GM12878 (cell line): ENCODE data around the gene SDCCAG8. TPM values are rescaled to one million over a fixed set of nuclear protein-coding genes. Genes with fewer than 3 reads are reported as not detected.

Experiments used
- ATF7 ChIP-seq: fragments of 450-650 bp; IDR thresholded peaks from 2 replicates; pipeline ENCODE4 v1.6.1; 2016; ENCODE audit warnings: low read depth, mild to moderate bottlenecking
- DPF2 ChIP-seq: fragments of 450-650 bp; IDR thresholded peaks from 2 replicates; pipeline ENCODE4 v1.6.1; 2017; ENCODE audit warnings: mild to moderate bottlenecking
- HDGF ChIP-seq: fragments of 450-650 bp; IDR thresholded peaks from 2 replicates; pipeline ENCODE4 v1.6.1; 2016; ENCODE audit warnings: antibody characterized with exemption
- IKZF1 ChIP-seq: fragments of 450-650 bp; conservative IDR thresholded peaks from 2 replicates; pipeline ENCODE4 v1.6.1; 2017; ENCODE audit warnings: antibody characterized with exemption, mild to moderate bottlenecking
- JUNB ChIP-seq: IDR thresholded peaks from 2 replicates; pipeline ENCODE4 v1.6.1; 2016; ENCODE audit warnings: antibody characterized with exemption, mild to moderate bottlenecking
- MLLT1 ChIP-seq: fragments of 450-650 bp; IDR thresholded peaks from 2 replicates; pipeline ENCODE4 v1.6.1; 2016; ENCODE audit warnings: mild to moderate bottlenecking
- MTA3 ChIP-seq: IDR thresholded peaks from 2 replicates; pipeline ENCODE4 v1.6.1; 2012; ENCODE audit warnings: low read length, inconsistent platforms, borderline replicate concordance
- MYB ChIP-seq: fragments of 150-350 bp; IDR thresholded peaks from 2 replicates; pipeline ENCODE4 v1.6.1; 2014; ENCODE audit warnings: mild to moderate bottlenecking, low read depth, low read length, borderline replicate concordance
- NFIC ChIP-seq: IDR thresholded peaks from 2 replicates; pipeline ENCODE4 v1.6.1; 2012; ENCODE audit warnings: low read depth, mild to moderate bottlenecking, inconsistent platforms, low read length, moderate library complexity
- NRF1 ChIP-seq: conservative IDR thresholded peaks from 2 replicates; pipeline ENCODE4 v1.6.1; 2011; ENCODE audit warnings: mild to moderate bottlenecking, low read depth, low read length, improper control_type of control experiment
- SUZ12 ChIP-seq: fragments of 200-600 bp; sonication (generic); IDR thresholded peaks from one replicate; pipeline ENCODE4 v1.6.1; 2018; ENCODE audit warnings: antibody characterized with exemption, mild to moderate bottlenecking; ENCODE audit not compliant: unreplicated experiment
- TAF1 ChIP-seq: IDR thresholded peaks from 2 replicates; pipeline ENCODE4 v1.6.1; 2011; ENCODE audit warnings: mild to moderate bottlenecking, low read depth, low read length, borderline replicate concordance
- TCF7 ChIP-seq: IDR thresholded peaks from 2 replicates; pipeline ENCODE4 v1.6.1; 2014; ENCODE audit warnings: antibody characterized with exemption, borderline replicate concordance
- WRNIP1 ChIP-seq: IDR thresholded peaks from 2 replicates; pipeline ENCODE4 v1.6.1; 2011; ENCODE audit warnings: low read depth, low read length, improper control_type of control experiment, borderline replicate concordance
- ZNF592 ChIP-seq: fragments of 450-650 bp; IDR thresholded peaks from 2 replicates; pipeline ENCODE4 v1.6.1; 2017; ENCODE audit warnings: mild to moderate bottlenecking, moderate library complexity
- polyA plus RNA-seq, 11 experiments: library from polyadenylated mRNA; depleted of rRNA in 4 of 11; unstranded in 6 of 11; stranded (reverse) in 5 of 11; fragments of >200 nt; fragmentation: Nextera tagmentation in 4 of 11; fragmentation: Illumina TruSeq in 1 of 11; extraction: Ambion mirVana in 4 of 11; extraction: Trizol in 1 of 11; gene quantifications; 1 replicate in 1 of 11; 2 replicates in 10 of 11; pipeline versions ENCODE4 v1.2.1 to v1.2.3, GENCODE V29; 2011 to 2016; ENCODE audit warnings: inconsistent platforms in 2 of 11, missing spikeins in 2 of 11, low read depth in 1 of 11
- total RNA-seq, 4 experiments: library from RNA; depleted of rRNA in 3 of 4; stranded (reverse); fragments of >200 nt in 3 of 4; fragmentation: Illumina TruSeq in 1 of 4; extraction: Trizol in 1 of 4; gene quantifications; 2 replicates each; pipeline versions ENCODE4 v1.2.1 to v1.2.3, GENCODE V29; 2013 to 2021
- TF ChIP-seq, protein P1 (sequence below): IDR thresholded peaks from 2 replicates; pipeline ENCODE4 v1.6.1; 2012; ENCODE audit warnings: mild to moderate bottlenecking, low read depth, low read length
- TF ChIP-seq, protein P2 (sequence below): IDR thresholded peaks from 2 replicates; pipeline ENCODE4 v1.6.1; 2012; ENCODE audit warnings: low read depth, low read length, improper control_type of control experiment
- TF ChIP-seq, protein P3 (sequence below): fragments of 150-350 bp; IDR thresholded peaks from 2 replicates; pipeline ENCODE4 v1.6.1; 2014; ENCODE audit warnings: mild to moderate bottlenecking, low read depth, low read length

The SDCCAG8 gene
- total and polyA plus RNA-seq, 10 of the 15 experiments (the other 5 are each of a cell fraction or from before 2014, with no cell fraction given): 15.0 to 25.6 (median 20.6) TPM

DNA sequence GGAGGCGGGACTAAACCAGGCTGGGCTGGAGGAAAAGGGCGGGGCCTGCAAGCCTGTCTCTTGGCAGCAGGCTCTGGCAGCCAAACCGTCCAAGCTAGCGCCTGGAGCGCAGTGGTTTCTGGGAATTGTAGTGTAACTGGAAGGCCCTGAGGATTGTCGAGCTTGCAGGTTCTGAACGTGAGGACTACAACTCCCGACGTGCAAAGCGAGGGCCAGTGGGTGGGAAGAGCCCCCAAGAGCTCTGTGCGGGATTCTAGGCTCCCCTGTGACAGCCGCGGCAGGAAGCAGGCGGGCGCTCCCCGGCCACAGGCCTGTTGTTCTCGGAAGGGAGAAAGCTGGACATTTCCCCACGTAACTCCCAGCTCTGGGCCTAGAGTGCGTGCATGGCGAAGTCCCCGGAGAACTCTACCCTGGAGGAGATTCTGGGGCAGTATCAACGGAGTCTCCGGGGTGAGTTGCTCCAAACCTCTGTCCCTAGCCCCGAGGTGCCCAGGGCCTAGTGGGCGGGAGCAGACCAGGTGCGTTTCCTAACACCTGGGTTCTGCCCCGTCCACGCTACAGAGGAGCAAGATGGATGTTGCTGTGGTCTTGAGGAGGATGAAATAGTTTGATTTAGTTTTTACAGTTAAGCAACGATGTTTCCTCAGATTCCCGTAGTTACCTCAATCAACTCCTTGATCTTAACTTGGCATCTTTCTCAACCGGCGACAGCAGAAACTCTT is at the start of gene SDCCAG8 (continued):
- peak; percentile 76; the same call in 1 of the 2 replicates for TF ChIP-seq MYB
- TF ChIP-seq, protein P1, sequence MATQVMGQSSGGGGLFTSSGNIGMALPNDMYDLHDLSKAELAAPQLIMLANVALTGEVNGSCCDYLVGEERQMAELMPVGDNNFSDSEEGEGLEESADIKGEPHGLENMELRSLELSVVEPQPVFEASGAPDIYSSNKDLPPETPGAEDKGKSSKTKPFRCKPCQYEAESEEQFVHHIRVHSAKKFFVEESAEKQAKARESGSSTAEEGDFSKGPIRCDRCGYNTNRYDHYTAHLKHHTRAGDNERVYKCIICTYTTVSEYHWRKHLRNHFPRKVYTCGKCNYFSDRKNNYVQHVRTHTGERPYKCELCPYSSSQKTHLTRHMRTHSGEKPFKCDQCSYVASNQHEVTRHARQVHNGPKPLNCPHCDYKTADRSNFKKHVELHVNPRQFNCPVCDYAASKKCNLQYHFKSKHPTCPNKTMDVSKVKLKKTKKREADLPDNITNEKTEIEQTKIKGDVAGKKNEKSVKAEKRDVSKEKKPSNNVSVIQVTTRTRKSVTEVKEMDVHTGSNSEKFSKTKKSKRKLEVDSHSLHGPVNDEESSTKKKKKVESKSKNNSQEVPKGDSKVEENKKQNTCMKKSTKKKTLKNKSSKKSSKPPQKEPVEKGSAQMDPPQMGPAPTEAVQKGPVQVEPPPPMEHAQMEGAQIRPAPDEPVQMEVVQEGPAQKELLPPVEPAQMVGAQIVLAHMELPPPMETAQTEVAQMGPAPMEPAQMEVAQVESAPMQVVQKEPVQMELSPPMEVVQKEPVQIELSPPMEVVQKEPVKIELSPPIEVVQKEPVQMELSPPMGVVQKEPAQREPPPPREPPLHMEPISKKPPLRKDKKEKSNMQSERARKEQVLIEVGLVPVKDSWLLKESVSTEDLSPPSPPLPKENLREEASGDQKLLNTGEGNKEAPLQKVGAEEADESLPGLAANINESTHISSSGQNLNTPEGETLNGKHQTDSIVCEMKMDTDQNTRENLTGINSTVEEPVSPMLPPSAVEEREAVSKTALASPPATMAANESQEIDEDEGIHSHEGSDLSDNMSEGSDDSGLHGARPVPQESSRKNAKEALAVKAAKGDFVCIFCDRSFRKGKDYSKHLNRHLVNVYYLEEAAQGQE: no peak
- no peak for TF ChIP-seq ZNF592
- no peak for TF ChIP-seq TCF7
- TF ChIP-seq DPF2: 0 out of 2 replicates have a peak, but pooled peaks have one; percentile 45
- TF ChIP-seq, protein P2, sequence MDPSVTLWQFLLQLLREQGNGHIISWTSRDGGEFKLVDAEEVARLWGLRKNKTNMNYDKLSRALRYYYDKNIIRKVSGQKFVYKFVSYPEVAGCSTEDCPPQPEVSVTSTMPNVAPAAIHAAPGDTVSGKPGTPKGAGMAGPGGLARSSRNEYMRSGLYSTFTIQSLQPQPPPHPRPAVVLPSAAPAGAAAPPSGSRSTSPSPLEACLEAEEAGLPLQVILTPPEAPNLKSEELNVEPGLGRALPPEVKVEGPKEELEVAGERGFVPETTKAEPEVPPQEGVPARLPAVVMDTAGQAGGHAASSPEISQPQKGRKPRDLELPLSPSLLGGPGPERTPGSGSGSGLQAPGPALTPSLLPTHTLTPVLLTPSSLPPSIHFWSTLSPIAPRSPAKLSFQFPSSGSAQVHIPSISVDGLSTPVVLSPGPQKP: peak; percentile 1; the same call in 1 of the 2 replicates
- TF ChIP-seq MLLT1: peak; percentile 75
- TF ChIP-seq TAF1: 0 out of 2 replicates have a peak, but pooled peaks have one; percentile 48
- peak; percentile 70 for TF ChIP-seq IKZF1
- 0 out of 2 replicates have a peak, but pooled peaks have one; percentile 21 for TF ChIP-seq ATF7
- TF ChIP-seq HDGF: no peak
- 0 out of 2 replicates have a peak, but pooled peaks have one; percentile 17 for TF ChIP-seq WRNIP1
- no peak for TF ChIP-seq NFIC
- TF ChIP-seq, protein P3, sequence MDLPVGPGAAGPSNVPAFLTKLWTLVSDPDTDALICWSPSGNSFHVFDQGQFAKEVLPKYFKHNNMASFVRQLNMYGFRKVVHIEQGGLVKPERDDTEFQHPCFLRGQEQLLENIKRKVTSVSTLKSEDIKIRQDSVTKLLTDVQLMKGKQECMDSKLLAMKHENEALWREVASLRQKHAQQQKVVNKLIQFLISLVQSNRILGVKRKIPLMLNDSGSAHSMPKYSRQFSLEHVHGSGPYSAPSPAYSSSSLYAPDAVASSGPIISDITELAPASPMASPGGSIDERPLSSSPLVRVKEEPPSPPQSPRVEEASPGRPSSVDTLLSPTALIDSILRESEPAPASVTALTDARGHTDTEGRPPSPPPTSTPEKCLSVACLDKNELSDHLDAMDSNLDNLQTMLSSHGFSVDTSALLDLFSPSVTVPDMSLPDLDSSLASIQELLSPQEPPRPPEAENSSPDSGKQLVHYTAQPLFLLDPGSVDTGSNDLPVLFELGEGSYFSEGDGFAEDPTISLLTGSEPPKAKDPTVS: no peak
- no peak for TF ChIP-seq SUZ12
- TF ChIP-seq JUNB: no peak
- no peak for TF ChIP-seq NRF1
- no peak; the same call in 1 of the 2 replicates for TF ChIP-seq MTA3
